ENCODE data around the gene MYH6. TPM values are rescaled to one million over a fixed set of nuclear protein-coding genes. Genes with fewer than 3 reads are reported as not detected.
"Not testable (repeated sequence)": the region's sequence is repeated elsewhere in the genome, so short reads cannot be mapped to it uniquely, and the experiment has no call there.

Gene MYH6
- total RNA-seq, 2 donors from 2014 or later: 1.6 TPM; not detected in 1

DNA sequence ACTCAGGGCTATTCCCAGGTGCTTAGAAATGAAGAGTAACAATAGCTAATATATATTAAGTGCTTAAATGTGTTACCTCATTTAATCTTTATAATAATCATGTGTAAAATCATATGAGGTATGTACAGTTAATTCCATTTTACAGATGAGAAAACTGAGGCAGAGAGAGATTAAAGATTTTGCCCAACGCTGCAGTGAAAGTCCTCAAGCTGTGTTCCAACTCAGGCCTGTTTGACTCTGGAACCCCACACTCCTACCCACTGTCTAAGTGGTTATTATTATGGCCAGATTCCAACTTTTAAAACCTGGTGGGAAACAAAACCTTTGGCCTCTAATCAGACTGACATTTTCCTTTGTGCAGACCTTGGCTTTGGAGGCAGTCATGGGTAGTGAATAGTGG is 21.1 kb downstream of the MYH6 start:
- intact Hi-C loops (cut with DNase I): no loop called here
- Histone ChIP-seq H3K4me1 (no peaks in the 10 kb centered on the region), H3K27ac (no peak overlapping the region), H3K9me3 (no peaks in the 10 kb centered on the region), H3K36me3 (no peaks in the 10 kb centered on the region), H3K9ac (ENCODE audit: low read depth in 2 of 2, low read length in 2 of 2) (no peak overlapping the region), H3K4me3 (no peak overlapping the region), H3K27me3 (no peaks in the 10 kb centered on the region)
- TF ChIP-seq, protein P1, sequence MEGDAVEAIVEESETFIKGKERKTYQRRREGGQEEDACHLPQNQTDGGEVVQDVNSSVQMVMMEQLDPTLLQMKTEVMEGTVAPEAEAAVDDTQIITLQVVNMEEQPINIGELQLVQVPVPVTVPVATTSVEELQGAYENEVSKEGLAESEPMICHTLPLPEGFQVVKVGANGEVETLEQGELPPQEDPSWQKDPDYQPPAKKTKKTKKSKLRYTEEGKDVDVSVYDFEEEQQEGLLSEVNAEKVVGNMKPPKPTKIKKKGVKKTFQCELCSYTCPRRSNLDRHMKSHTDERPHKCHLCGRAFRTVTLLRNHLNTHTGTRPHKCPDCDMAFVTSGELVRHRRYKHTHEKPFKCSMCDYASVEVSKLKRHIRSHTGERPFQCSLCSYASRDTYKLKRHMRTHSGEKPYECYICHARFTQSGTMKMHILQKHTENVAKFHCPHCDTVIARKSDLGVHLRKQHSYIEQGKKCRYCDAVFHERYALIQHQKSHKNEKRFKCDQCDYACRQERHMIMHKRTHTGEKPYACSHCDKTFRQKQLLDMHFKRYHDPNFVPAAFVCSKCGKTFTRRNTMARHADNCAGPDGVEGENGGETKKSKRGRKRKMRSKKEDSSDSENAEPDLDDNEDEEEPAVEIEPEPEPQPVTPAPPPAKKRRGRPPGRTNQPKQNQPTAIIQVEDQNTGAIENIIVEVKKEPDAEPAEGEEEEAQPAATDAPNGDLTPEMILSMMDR (IDR thresholded peaks at IDR 0.05): no peak
- no peak for DNase-seq

DNA sequence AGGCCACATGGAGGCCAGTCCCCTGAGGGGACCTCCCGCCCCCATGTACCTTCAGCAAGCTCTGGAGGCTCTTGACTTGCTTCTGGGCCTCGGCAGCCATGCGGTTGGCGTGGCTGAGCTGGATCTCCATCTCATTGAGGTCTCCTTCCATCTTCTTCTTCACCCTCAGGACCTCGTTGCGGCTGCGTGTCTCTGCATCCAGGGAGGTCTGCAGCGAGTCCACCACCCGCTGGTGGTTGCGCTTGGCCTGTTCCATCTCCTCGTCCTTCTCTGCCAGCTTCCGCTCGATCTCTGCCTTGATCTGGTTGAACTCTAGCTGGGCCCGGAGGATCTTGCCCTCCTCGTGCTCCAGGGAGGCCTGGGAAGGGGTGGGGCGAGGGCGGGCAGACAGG is 21.8 kb downstream of the MYH6 start:
- H3K9ac ChIP-seq (ENCODE audit: low read depth in 2 of 2, low read length in 2 of 2); H3K9me3 ChIP-seq; H3K36me3 ChIP-seq; H3K4me1 ChIP-seq; H3K27ac ChIP-seq; DNase-seq; H3K4me3 ChIP-seq; intact Hi-C loops (cut with DNase I); H3K27me3 ChIP-seq: not testable (repeated sequence)

DNA sequence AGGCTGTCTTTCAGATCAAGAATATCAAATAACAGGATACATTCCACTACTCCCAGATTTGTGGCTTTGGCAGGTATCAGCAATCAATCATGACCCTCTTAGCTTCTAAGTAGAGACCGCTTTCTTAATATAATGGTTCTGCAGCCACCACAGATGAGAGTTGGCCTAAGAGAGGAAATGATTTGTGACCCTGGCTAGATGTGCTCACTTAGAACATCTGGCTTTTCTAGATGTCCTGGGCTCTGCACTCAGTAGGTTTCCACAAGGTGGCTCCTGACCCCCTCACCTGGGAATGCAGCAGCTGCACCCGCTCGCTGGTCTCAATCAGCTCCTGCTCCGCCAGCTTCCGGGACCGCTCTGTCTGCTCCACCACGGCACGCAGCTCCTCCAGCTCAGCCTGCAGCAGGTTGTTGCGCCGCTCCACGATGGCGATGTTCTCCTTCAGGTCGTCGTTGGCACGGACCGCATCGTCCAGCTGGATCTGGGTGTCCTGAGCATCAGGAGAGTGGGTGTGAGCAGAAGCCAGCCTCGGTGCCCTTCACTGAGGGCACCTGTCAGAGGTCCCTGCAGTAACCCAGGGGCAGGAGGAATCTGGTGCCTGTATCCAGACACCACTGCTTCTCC is 22.3 kb downstream of the MYH6 start:
- TF ChIP-seq, protein P1 (IDR thresholded peaks at IDR 0.05): no peak
- Histone ChIP-seq H3K9ac (ENCODE audit: low read depth in 2 of 2, low read length in 2 of 2) (no peak overlapping the region), H3K27me3 (no peaks in the 10 kb centered on the region), H3K9me3 (no peaks in the 10 kb centered on the region), H3K4me3 (no peak overlapping the region), H3K27ac (no peak overlapping the region), H3K4me1 (no peaks in the 10 kb centered on the region), H3K36me3 (no peaks in the 10 kb centered on the region)
- intact Hi-C loops (cut with DNase I): no loop called here
- DNase-seq: no peak

DNA sequence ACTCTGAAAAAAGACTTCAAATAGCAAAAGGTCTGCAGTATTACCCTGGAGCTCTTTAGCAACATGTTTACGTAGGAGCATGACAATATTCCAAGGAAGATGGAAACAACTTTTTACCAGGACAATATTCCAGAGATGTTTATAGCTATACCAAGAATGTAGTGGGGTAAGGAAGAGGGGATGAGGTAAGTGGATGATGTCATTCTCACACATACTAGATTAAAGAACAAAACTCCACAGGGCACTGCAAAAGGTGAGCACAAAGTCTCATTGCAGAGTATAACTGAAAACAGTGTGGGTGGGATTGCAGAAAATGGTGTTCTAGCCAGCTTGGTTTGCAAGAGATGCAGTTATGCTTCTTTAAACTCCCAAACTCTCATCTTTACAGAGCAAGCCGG is 22.8 kb downstream of the MYH6 start:
- TF ChIP-seq, protein P1 (IDR thresholded peaks at IDR 0.05): no peak
- DNase-seq: no peak
- intact Hi-C loops (cut with DNase I): no loop called here
- no peaks in the 10 kb centered on the region for H3K9me3 ChIP-seq
- no peaks in the 10 kb centered on the region for H3K36me3 ChIP-seq
- no peaks in the 10 kb centered on the region for H3K27me3 ChIP-seq
- H3K4me3 ChIP-seq: no peak overlapping the region
- no peaks in the 10 kb centered on the region for H3K4me1 ChIP-seq
- H3K27ac ChIP-seq: no peak overlapping the region
- H3K9ac ChIP-seq (ENCODE audit: low read depth in 2 of 2, low read length in 2 of 2): no peak overlapping the region

DNA sequence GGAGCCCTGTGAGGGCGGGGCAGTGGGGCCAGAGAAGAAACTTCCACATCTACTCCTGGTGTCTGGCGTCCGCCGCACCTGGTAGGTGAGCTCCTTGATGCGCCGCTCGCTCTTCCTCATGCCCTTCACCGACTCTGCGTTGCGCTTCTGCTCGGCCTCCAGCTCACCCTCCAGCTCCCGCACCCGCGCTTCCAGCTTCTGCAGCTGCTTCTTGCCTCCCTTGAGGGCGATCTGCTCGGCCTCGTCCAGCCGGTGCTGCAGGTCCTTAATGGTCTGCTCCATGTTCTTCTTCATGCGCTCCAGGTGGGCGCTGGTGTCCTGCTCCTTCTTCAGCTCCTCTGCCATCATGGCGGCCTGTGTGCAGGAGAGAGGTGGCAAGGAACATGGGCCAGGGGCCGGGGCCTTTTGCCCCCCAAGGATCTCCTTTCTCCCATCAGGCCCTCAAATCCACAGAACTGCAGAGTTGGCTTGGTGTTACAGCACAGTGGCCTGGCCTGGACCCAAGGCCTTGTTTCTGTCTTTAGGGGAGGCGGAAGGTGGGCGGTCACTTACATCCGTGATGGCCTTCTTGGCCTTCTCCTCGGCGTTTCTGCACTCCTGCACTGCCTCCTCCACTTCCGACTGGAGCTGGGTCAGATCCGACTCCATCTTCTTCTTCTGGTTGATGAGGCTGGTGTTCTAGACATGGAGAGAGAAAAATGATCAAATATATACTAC is 23.6 kb downstream of the MYH6 start:
- intact Hi-C loops (cut with DNase I): loop anchor here (5.0 kb wide), 2 partner anchors 57 to 117 kb away; no protein-coding TSS in a partner anchor
- TF ChIP-seq, protein P1 (IDR thresholded peaks at IDR 0.05): no peak
- Histone ChIP-seq H3K36me3 (no peaks in the 10 kb centered on the region), H3K27me3 (no peaks in the 10 kb centered on the region), H3K4me3 (no peak overlapping the region), H3K9me3 (no peaks in the 10 kb centered on the region), H3K27ac (no peak overlapping the region), H3K9ac (ENCODE audit: low read depth in 2 of 2, low read length in 2 of 2) (no peak overlapping the region), H3K4me1 (no peaks in the 10 kb centered on the region)
- DNase-seq: no peak
